ENCODE data around the gene BASP1.

DNA sequence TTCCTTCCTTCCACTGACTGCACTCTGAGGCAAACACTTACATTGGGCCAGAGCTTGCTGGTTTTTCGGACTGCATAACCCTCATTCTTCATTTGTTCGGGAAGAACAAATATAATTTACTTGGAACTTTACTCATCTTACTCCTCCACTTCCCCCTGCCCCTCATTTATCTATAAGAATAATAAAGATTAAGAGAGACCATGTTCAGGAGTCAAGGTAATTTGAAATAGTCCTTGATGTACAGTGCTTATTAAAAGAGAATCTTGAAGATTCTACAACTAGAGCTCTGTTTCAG, 65.6 kb downstream of the BASP1 start:
- no peak for TF ChIP-seq POLR2AphosphoS5 (IDR thresholded peaks at IDR 0.05; ENCODE audit: low read depth, low read length)
- TF ChIP-seq POLR2A (IDR thresholded peaks at IDR 0.05; ENCODE audit: low read depth, low read length): no peak
- TF ChIP-seq POU2F2 (IDR thresholded peaks at IDR 0.05; ENCODE audit: low read depth, low read length): no peak
- TF ChIP-seq TAF1 (IDR thresholded peaks at IDR 0.05; ENCODE audit: low read depth, low read length): no peak
- no peak for TF ChIP-seq SPI1 (IDR thresholded peaks at IDR 0.05; ENCODE audit: low read depth, low read length)
- TF ChIP-seq PAX5 (IDR thresholded peaks at IDR 0.05; ENCODE audit: insufficient read depth, low read length, severe bottlenecking): no peak
